IMR-90 (cell line): Measurements from ENCODE around the gene KLRC3. TPM values are rescaled to one million over a fixed set of nuclear protein-coding genes. Genes with fewer than 3 reads are reported as not detected.

Experiments used
- ATAC-seq: fragments of 200-7000 bp; cut with Tn5 transposase; 2 replicates; pipeline ENCODE4 v1.9.1; 2020; ENCODE audit warnings: low read depth, mild to moderate bottlenecking, moderate library complexity
- BruUV-seq: library from RNA; stranded (reverse); fragments of 400-500 nt; replicated peaks from 2 replicates; lab custom pipeline; 2021; lab: Mats Ljungman, UMichigan
- CTCF ChIA-PET: fragments of 300-600 bp; formaldehyde crosslinking; extraction: SDS; loops from one replicate; lab custom pipeline; 2021; ENCODE audit warnings: antibody characterized with exemption; lab: Yijun Ruan, JAX
- POLR2A ChIA-PET: fragments of 300-600 bp; sonication (Branson Sonifier 250); formaldehyde crosslinking; loops from one replicate; lab custom pipeline; 2022; ENCODE audit warnings: antibody characterized with exemption; ENCODE audit not compliant: unreplicated experiment; lab: Charles Lee
- DNase-seq: peaks from one replicate; pipeline ENCODE4 v3.0.0; 2013
- H2AFZ ChIP-seq: replicated peaks from 2 replicates; pipeline ENCODE3; 2013; ENCODE audit warnings: low read length, mild to moderate bottlenecking; ENCODE audit not compliant: poor library complexity
- H2AK5ac ChIP-seq: 2 replicates; pipeline ENCODE4 v1.6.1; 2013; ENCODE audit warnings: low read depth, low read length, inconsistent platforms
- H2AK9ac ChIP-seq: replicated peaks from 2 replicates; pipeline ENCODE3; 2013; ENCODE audit warnings: mild to moderate bottlenecking, low read depth, low read length, moderate library complexity; ENCODE audit not compliant: poor library complexity
- H2BK120ac ChIP-seq: 2 replicates; pipeline ENCODE4 v1.6.1; 2013; ENCODE audit warnings: low read depth, low read length, inconsistent platforms
- H2BK15ac ChIP-seq: 3 replicates; pipeline ENCODE4 v1.6.1; 2013; ENCODE audit warnings: low read depth, low read length, inconsistent platforms
- H2BK20ac ChIP-seq: 2 replicates; pipeline ENCODE4 v1.6.1; 2013; ENCODE audit warnings: low read depth, mild to moderate bottlenecking, inconsistent platforms, low read length, moderate library complexity
- H2BK5ac ChIP-seq: 2 replicates; pipeline ENCODE4 v1.6.1; 2013; ENCODE audit warnings: mild to moderate bottlenecking, low read depth, low read length, inconsistent platforms; ENCODE audit not compliant: poor library complexity, severe bottlenecking
- H3K14ac ChIP-seq: replicated peaks from 2 replicates; pipeline ENCODE4 v1.6.1; 2013; ENCODE audit warnings: low read depth, low read length, inconsistent platforms
- H3K18ac ChIP-seq: 2 replicates; pipeline ENCODE4 v1.6.1; 2013; ENCODE audit warnings: low read depth, low read length, control low read depth
- H3K23ac ChIP-seq: 2 replicates; pipeline ENCODE4 v1.6.1; 2013; ENCODE audit warnings: low read depth, low read length, inconsistent platforms
- H3K27ac ChIP-seq: 2 replicates; pipeline ENCODE4 v1.5.1; 2013; ENCODE audit warnings: mild to moderate bottlenecking, control low read depth, low read length; ENCODE audit not compliant: insufficient read depth
- H3K27me3 ChIP-seq: 2 replicates; pipeline ENCODE4 v1.6.1; 2013; ENCODE audit warnings: low read length; ENCODE audit not compliant: control insufficient read depth, insufficient read depth
- H3K36me3 ChIP-seq: 2 replicates; pipeline ENCODE4 v1.6.1; 2013; ENCODE audit warnings: low read length, mixed read lengths; ENCODE audit not compliant: control insufficient read depth, insufficient read depth
- H3K4ac ChIP-seq: 2 replicates; pipeline ENCODE4 v1.6.1; 2013; ENCODE audit warnings: low read depth, low read length, inconsistent platforms
- H3K4me1 ChIP-seq: 2 replicates; pipeline ENCODE4 v1.6.1; 2013; ENCODE audit warnings: low read length, mixed read lengths; ENCODE audit not compliant: control insufficient read depth, insufficient read depth
- H3K4me2 ChIP-seq: 2 replicates; pipeline ENCODE4 v1.6.1; 2013; ENCODE audit warnings: low read depth, mild to moderate bottlenecking, control low read depth, low read length, moderate library complexity
- H3K4me3 ChIP-seq: 2 replicates; pipeline ENCODE4 v1.5.1; 2013; ENCODE audit warnings: low read depth, mild to moderate bottlenecking, control low read depth, low read length, moderate library complexity; ENCODE audit not compliant: insufficient read depth
- H3K56ac ChIP-seq: 2 replicates; pipeline ENCODE4 v1.6.1; 2013; ENCODE audit warnings: low read length, inconsistent platforms; ENCODE audit not compliant: insufficient read depth; ENCODE audit errors: extremely low read depth
- H3K79me1 ChIP-seq, 2 experiments: 2 replicates each; pipeline ENCODE4 v1.6.1; 2013; ENCODE audit warnings: low read length in 2 of 2, inconsistent platforms in 1 of 2, low read depth in 1 of 2
- H3K9ac ChIP-seq: 2 replicates; pipeline ENCODE4 v1.6.1; 2013; ENCODE audit warnings: low read depth, low read length, control low read depth
- H3K9me1 ChIP-seq: 2 replicates; pipeline ENCODE4 v1.6.1; 2013; ENCODE audit warnings: low read length, inconsistent platforms; ENCODE audit not compliant: insufficient read depth
- H3K9me3 ChIP-seq: 2 replicates; pipeline ENCODE4 v1.6.1; 2013; ENCODE audit warnings: low read length; ENCODE audit not compliant: control insufficient read depth, insufficient read depth
- H4K20me1 ChIP-seq: 2 replicates; pipeline ENCODE4 v1.6.1; 2013; ENCODE audit warnings: low read length, inconsistent platforms; ENCODE audit not compliant: insufficient read depth
- H4K5ac ChIP-seq: 2 replicates; pipeline ENCODE4 v1.6.1; 2013; ENCODE audit warnings: mild to moderate bottlenecking, low read depth, low read length, control low read depth
- H4K8ac ChIP-seq, 2 experiments: 2 replicates each; pipeline ENCODE4 v1.6.1; 2013; ENCODE audit warnings: low read depth in 2 of 2, low read length in 2 of 2, control low read depth in 1 of 2, inconsistent platforms in 1 of 2
- H4K91ac ChIP-seq: 2 replicates; pipeline ENCODE4 v1.6.1; 2013; ENCODE audit warnings: low read depth, low read length, inconsistent platforms; ENCODE audit not compliant: insufficient read depth
- FOS ChIP-seq: fragments of 150-350 bp; IDR thresholded peaks from 2 replicates; pipeline ENCODE4 v1.6.1; 2016; ENCODE audit warnings: low read depth, low read length
- POLR2A ChIP-seq: IDR thresholded peaks from 2 replicates; pipeline ENCODE4 v1.6.1; 2012; ENCODE audit warnings: mild to moderate bottlenecking, low read depth, low read length
- RAD21 ChIP-seq: IDR thresholded peaks from 2 replicates; pipeline ENCODE4 v1.6.1; 2012; ENCODE audit warnings: low read length, improper control_type of control experiment
- WGBS, 2 experiments: methylation state at CpG; one replicate each; pipeline versions ENCODE4 v1.1.5 to v1.1.7; 2013; ENCODE audit warnings: missing lambda C conversion rate in 2 of 2; ENCODE audit not compliant: insufficient read length in 1 of 2; ENCODE audit errors: extremely low coverage in 2 of 2; 5-methylcytosine and 5-hydroxymethylcytosine counted together
- dilution Hi-C: fragments of 300-500 bp; cut with HindIII; formaldehyde crosslinking; loops from one replicate; pipeline ENCODE4 v1.14.3; 2018; ENCODE audit warnings: low sequenced_read_pairs; ENCODE audit not compliant: unreplicated experiment
- in situ Hi-C: fragments of 300-500 bp; cut with MboI; formaldehyde crosslinking; loops from 3 replicates; pipeline ENCODE4 v1.14.3; 2019; ENCODE audit warnings: low sequenced_read_pairs, inconsistent platforms, mixed read lengths
- intact Hi-C: fragments of 100-400 bp; cut with micrococcal nuclease; formaldehyde crosslinking; loops from 2 replicates; pipeline ENCODE4 v1.10.0; 2022
- polyA plus RNA-seq, 3 experiments: library from polyadenylated mRNA; depleted of rRNA; stranded (reverse); fragments of >200 nt; gene quantifications; 2 replicates each; pipeline ENCODE4 v1.2.3, GENCODE V29; 2012; ENCODE audit warnings: low replicate concordance in 1 of 3
- total RNA-seq: library from RNA; depleted of rRNA; stranded (reverse); fragments of >200 nt; gene quantifications from 2 replicates; pipeline ENCODE4 v1.2.3, GENCODE V29; 2012
- TF ChIP-seq, protein P1 (sequence below): conservative IDR thresholded peaks from 2 replicates; pipeline ENCODE4 v1.5.1; 2012; ENCODE audit warnings: mild to moderate bottlenecking, low read depth, low read length, improper control_type of control experiment

Gene KLRC3
- total and polyA plus RNA-seq, 2 of the 4 experiments (the other 2 are of a cell fraction) = not detected

GRCh38 chr12:10365696-10366405 is 54.5 kb downstream of the KLRC3 start:
- Histone ChIP-seq H3K27ac (peak overlapping the region; percentile 48; the same call in 1 of the 2 replicates), H3K18ac (peak overlapping the region; percentile 90; the same call in 1 of the 2 replicates), H2AK5ac (no peak overlapping the region), H3K9ac (peak overlapping the region; percentile 87; the same call in 1 of the 2 replicates), H4K91ac (0 out of 2 replicates have a peak overlapping the region, but pooled peaks have one; percentile 8), H4K8ac (peak overlapping the region; percentile 95 to 96), H2BK20ac (0 out of 2 replicates have a peak overlapping the region, but pooled peaks have one; percentile 17), H4K20me1 (no peaks in the 10 kb centered on the region), H3K23ac (peak overlapping the region; percentile 2; the same call in 1 of the 2 replicates), H3K56ac (no peak overlapping the region; the same call in 1 of the 2 replicates), H3K4me1 (peaks cover 22% of the 10 kb centered on the region), H3K14ac (no peak overlapping the region), H2BK120ac (0 out of 2 replicates have a peak overlapping the region, but pooled peaks have one; percentile 94), H3K9me3 (no peaks in the 10 kb centered on the region), H2AFZ (peak overlapping the region; percentile 92), H3K4me3 (peak overlapping the region; percentile 54; the same call in 1 of the 2 replicates), H2AK9ac (no peak overlapping the region), H4K5ac (peak overlapping the region; percentile 95), H3K36me3 (no peaks in the 10 kb centered on the region), H3K27me3 (no peaks in the 10 kb centered on the region), H3K4me2 (peak overlapping the region; percentile 95), H3K9me1 (no peaks in the 10 kb centered on the region), H3K4ac (peak overlapping the region; percentile 83), H2BK5ac (no peak overlapping the region), H2BK15ac (peak overlapping the region; percentile 26; the same call in 1 of the 3 replicates), H3K79me1 (no peaks in the 10 kb centered on the region)
- ATAC-seq (no peak), DNase-seq (peak; percentile 33)
- TF ChIP-seq, protein P1, sequence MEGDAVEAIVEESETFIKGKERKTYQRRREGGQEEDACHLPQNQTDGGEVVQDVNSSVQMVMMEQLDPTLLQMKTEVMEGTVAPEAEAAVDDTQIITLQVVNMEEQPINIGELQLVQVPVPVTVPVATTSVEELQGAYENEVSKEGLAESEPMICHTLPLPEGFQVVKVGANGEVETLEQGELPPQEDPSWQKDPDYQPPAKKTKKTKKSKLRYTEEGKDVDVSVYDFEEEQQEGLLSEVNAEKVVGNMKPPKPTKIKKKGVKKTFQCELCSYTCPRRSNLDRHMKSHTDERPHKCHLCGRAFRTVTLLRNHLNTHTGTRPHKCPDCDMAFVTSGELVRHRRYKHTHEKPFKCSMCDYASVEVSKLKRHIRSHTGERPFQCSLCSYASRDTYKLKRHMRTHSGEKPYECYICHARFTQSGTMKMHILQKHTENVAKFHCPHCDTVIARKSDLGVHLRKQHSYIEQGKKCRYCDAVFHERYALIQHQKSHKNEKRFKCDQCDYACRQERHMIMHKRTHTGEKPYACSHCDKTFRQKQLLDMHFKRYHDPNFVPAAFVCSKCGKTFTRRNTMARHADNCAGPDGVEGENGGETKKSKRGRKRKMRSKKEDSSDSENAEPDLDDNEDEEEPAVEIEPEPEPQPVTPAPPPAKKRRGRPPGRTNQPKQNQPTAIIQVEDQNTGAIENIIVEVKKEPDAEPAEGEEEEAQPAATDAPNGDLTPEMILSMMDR = 0 out of 2 replicates have a peak, but pooled peaks have one; percentile 17
- TF ChIP-seq RAD21 (peak; percentile 11; the same call in 1 of the 2 replicates), POLR2A (no peak), FOS (no peak)
- 17% methylated on average over 2 of the region's 6 CpGs; no CpG with 5 or more reads in 1 of the 2 experiments for WGBS, 2 experiments
- ChIA-PET POLR2A (no interaction called here), CTCF (interaction anchor here (0.5 to 0.6 kb wide), 2 partner anchors 97 to 330 kb away, joined by 3 read pairs; no protein-coding TSS in a partner anchor)
- in situ Hi-C loops (no loop called here), dilution Hi-C loops (no loop called here), intact Hi-C loops (loop anchor here (2.0 kb wide), 4 partner anchors 129 to 353 kb away; partner anchors contain the start of gene STYK1)
- BruUV-seq = no TSS peak
